ENCODE data around the gene SEC14L3. TPM values are rescaled to one million over a fixed set of nuclear protein-coding genes. Genes with fewer than 3 reads are reported as not detected.

SEC14L3 gene
- total RNA-seq (2014; rRNA removed; shearing (Covaris generic)) = not detected in 2 replicates
- not detected in 2 replicates for polyA plus RNA-seq (2015; cell fraction: cytosol; rRNA removed)
- not detected in 2 replicates for polyA plus RNA-seq (2015; cell fraction: nucleus; rRNA removed)

- DNase-seq (ENCODE audit: low read depth) = no peak
These were observed at the start of gene SEC14L3 for GRCh38 chr22:30471616-30472318. SEC14L3 (minus strand) TSS chr22:30472017; CDS start chr22:30471958, 59 bp downstream.

- DNase-seq (ENCODE audit: low read depth) = no peak
These were observed 48.1 kb upstream of the SEC14L3 start for GRCh38 chr22:30519842-30520425.

- no peak for DNase-seq (ENCODE audit: low read depth)
These were observed 44.9 kb upstream of the SEC14L3 start for GRCh38 chr22:30516731-30517130.

- no peak for DNase-seq (ENCODE audit: low read depth)
These were observed 44.5 kb upstream of the SEC14L3 start for GRCh38 chr22:30516273-30516672.

GRCh38 chr22:30514252-30514651 lies 42.4 kb upstream of the SEC14L3 start:
- DNase-seq (ENCODE audit: low read depth) = no peak

- no peak for DNase-seq (ENCODE audit: low read depth)
These were observed 41.6 kb upstream of the SEC14L3 start for GRCh38 chr22:30513462-30513861.

- no peak for DNase-seq (ENCODE audit: low read depth)
These were observed 40.1 kb upstream of the SEC14L3 start for GRCh38 chr22:30511911-30512310.

- no peak for DNase-seq (ENCODE audit: low read depth)
These were observed 39.3 kb upstream of the SEC14L3 start for GRCh38 chr22:30511109-30511508.

- DNase-seq (ENCODE audit: low read depth) = no peak
These were observed 36.4 kb upstream of the SEC14L3 start for GRCh38 chr22:30508216-30508615.

- DNase-seq (ENCODE audit: low read depth) = no peak
These were observed 35.9 kb upstream of the SEC14L3 start for GRCh38 chr22:30507670-30508069.

GRCh38 chr22:30506507-30506968 lies 34.7 kb upstream of the SEC14L3 start:
- DNase-seq (ENCODE audit: low read depth) = no peak

GRCh38 chr22:30503551-30503950 lies 31.7 kb upstream of the SEC14L3 start:
- no peak for DNase-seq (ENCODE audit: low read depth)

- DNase-seq (ENCODE audit: low read depth) = no peak
These were observed 31.1 kb upstream of the SEC14L3 start for GRCh38 chr22:30502911-30503310.

- no peak for DNase-seq (ENCODE audit: low read depth)
These were observed 30.3 kb upstream of the SEC14L3 start for GRCh38 chr22:30502153-30502552.

- DNase-seq (ENCODE audit: low read depth) = no peak
These were observed 28.8 kb upstream of the SEC14L3 start for GRCh38 chr22:30500628-30501027.

GRCh38 chr22:30497466-30498150 lies 25.8 kb upstream of the SEC14L3 start:
- no peak for DNase-seq (ENCODE audit: low read depth)

GRCh38 chr22:30495041-30495784 lies 23.4 kb upstream of the SEC14L3 start:
- DNase-seq (ENCODE audit: low read depth) = no peak

- DNase-seq (ENCODE audit: low read depth) = no peak
These were observed 20.3 kb upstream of the SEC14L3 start for GRCh38 chr22:30492144-30492543.

- no peak for DNase-seq (ENCODE audit: low read depth)
These were observed 19.6 kb upstream of the SEC14L3 start for GRCh38 chr22:30491381-30491780.

- peak; percentile 17 for DNase-seq (ENCODE audit: low read depth)
These were observed 18.6 kb upstream of the SEC14L3 start for GRCh38 chr22:30490399-30490798.

GRCh38 chr22:30488121-30488520 lies 16.3 kb upstream of the SEC14L3 start:
- DNase-seq (ENCODE audit: low read depth) = no peak
